K562 (cell line): ENCODE data around the gene IL15RA. TPM values are rescaled to one million over a fixed set of nuclear protein-coding genes. Genes with fewer than 3 reads are reported as not detected.

Experiments
- CBFA2T3 ChIP-seq: fragments of 450-650 bp; IDR thresholded peaks from 2 replicates; pipeline ENCODE4 v1.6.1; 2017
- IRF1 ChIP-seq: sonication (generic); formaldehyde crosslinking; IDR thresholded peaks from 2 replicates; pipeline ENCODE4 v1.8.0; 2022; ENCODE audit warnings: missing genetic modification reagents, mild to moderate bottlenecking, borderline replicate concordance
- LCOR ChIP-seq: sonication (generic); formaldehyde crosslinking; IDR thresholded peaks from 2 replicates; pipeline ENCODE4 v1.8.0; 2022; ENCODE audit warnings: mild to moderate bottlenecking, missing genetic modification reagents
- MEF2A ChIP-seq: IDR thresholded peaks from 2 replicates; pipeline ENCODE4 v1.6.1; 2011; ENCODE audit warnings: low read depth, mild to moderate bottlenecking, low read length, moderate library complexity; ENCODE audit not compliant: control insufficient read depth
- NONO ChIP-seq, 2 experiments: fragments of 200-400 bp in 1 of 2; fragments of 450-650 bp in 1 of 2; formaldehyde crosslinking in 1 of 2; IDR thresholded peaks; 2 replicates each; pipeline ENCODE4 v1.6.1; 2017; ENCODE audit warnings: low read depth in 2 of 2, mild to moderate bottlenecking in 2 of 2, moderate library complexity in 2 of 2, low read length in 1 of 2
- POLR2G ChIP-seq: fragments of 200-400 bp; formaldehyde crosslinking; IDR thresholded peaks from 2 replicates; pipeline ENCODE4 v1.6.1; 2017; ENCODE audit warnings: low read depth, mild to moderate bottlenecking, antibody characterized with exemption, low read length, moderate library complexity
- REST ChIP-seq, 2 experiments: fragments of 450-650 bp; formaldehyde crosslinking in 1 of 2; IDR thresholded peaks; 2 replicates each; pipeline versions ENCODE4 v1.4.0 to v1.6.1; 2014 to 2020; ENCODE audit warnings: mild to moderate bottlenecking in 2 of 2, borderline replicate concordance in 1 of 2, low read depth in 1 of 2
- TEAD4 ChIP-seq, 2 experiments: sonication (generic) in 1 of 2; formaldehyde crosslinking in 1 of 2; IDR thresholded peaks; 2 replicates each; pipeline versions ENCODE4 v1.6.1 to v1.8.0; 2012 to 2022; ENCODE audit warnings: borderline replicate concordance in 1 of 2, inconsistent platforms in 1 of 2, low read length in 1 of 2, mild to moderate bottlenecking in 1 of 2, missing genetic modification reagents in 1 of 2
- TFAM ChIP-seq: fragments of 250-450 bp; sonication (Bioruptor Pico); conservative IDR thresholded peaks from 2 replicates; pipeline ENCODE4 v1.5.0; 2021; ENCODE audit warnings: mild to moderate bottlenecking, moderate library complexity
- YY1 ChIP-seq, 3 experiments: IDR thresholded peaks; 2 replicates each; pipeline ENCODE4 v1.6.1; 2011; ENCODE audit warnings: low read length in 2 of 3, mild to moderate bottlenecking in 2 of 3, moderate library complexity in 2 of 3, borderline replicate concordance in 1 of 3, control low read depth in 1 of 3, low read depth in 1 of 3; ENCODE audit not compliant: insufficient read depth in 3 of 3, insufficient replicate concordance in 2 of 3, control insufficient read depth in 1 of 3, insufficient read length in 1 of 3; ENCODE audit errors: extremely low read depth in 1 of 3
- ZNF395 ChIP-seq: fragments of 200-800 bp; sonication (Bioruptor generic); IDR thresholded peaks from 2 replicates; pipeline ENCODE4 v1.6.1; 2017; ENCODE audit warnings: missing genetic modification characterization, missing compliant biosample characterization
- ZNF511 ChIP-seq: sonication (generic); formaldehyde crosslinking; IDR thresholded peaks from 2 replicates; pipeline ENCODE4 v1.8.0; 2022; ENCODE audit warnings: mild to moderate bottlenecking, missing genetic modification reagents
- polyA plus RNA-seq, 8 experiments: library from polyadenylated mRNA; depleted of rRNA in 4 of 8; stranded (reverse) in 5 of 8; unstranded in 3 of 8; fragments of >200 nt; fragmentation: Nextera tagmentation in 2 of 8; fragmentation: Illumina TruSeq in 1 of 8; extraction: Ambion mirVana in 2 of 8; extraction: Trizol in 1 of 8; gene quantifications; 2 replicates each; pipeline versions ENCODE4 v1.2.1 to v1.2.3, GENCODE V29; 2011 to 2014; ENCODE audit warnings: inconsistent platforms in 1 of 8, missing spikeins in 1 of 8
- total RNA-seq, 7 experiments: library from RNA; depleted of rRNA in 6 of 7; stranded (reverse); fragments of >200 nt in 6 of 7; fragmentation: Illumina TruSeq in 2 of 7; extraction: Trizol in 2 of 7; gene quantifications; 2 replicates each; pipeline versions ENCODE4 v1.2.1 to v1.2.3, GENCODE V29; 2011 to 2021; ENCODE audit warnings: low replicate concordance in 1 of 7

The IL15RA gene
- total and polyA plus RNA-seq, 9 of the 15 experiments (the other 6 are each of a cell fraction or from before 2014, with no cell fraction given), result 1.2 to 11.7 (median 8.0) TPM

GRCh38 chr10:5933909-5934546 is 43.3 kb downstream of the IL15RA start (continued):
- TF ChIP-seq REST (IDR thresholded peaks at IDR 0.05; ENCODE audit: borderline replicate concordance), result no peak
- no peak for TF ChIP-seq REST (CRISPR knock-in tag; IDR thresholded peaks at IDR 0.05; ENCODE audit: low read depth)
- TF ChIP-seq YY1 (IDR thresholded peaks at IDR 0.05; ENCODE audit: borderline replicate concordance in 1 of 3, control insufficient read depth in 1 of 3, extremely low read depth in 1 of 3, insufficient read depth in 3 of 3, insufficient read length in 1 of 3, insufficient replicate concordance in 2 of 3, low read depth in 1 of 3, low read length in 2 of 3), result peak in 1 of 3 experiments; percentile 74
- TF ChIP-seq ZNF511 (CRISPR knock-in tag), result no peak
- TF ChIP-seq IRF1 (CRISPR knock-in tag), result no peak
- TF ChIP-seq TFAM (CRISPR knock-in tag), result no peak
- TF ChIP-seq CBFA2T3, result peak; percentile 95
- peak; percentile 90 for TF ChIP-seq TEAD4 (IDR thresholded peaks at IDR 0.05; ENCODE audit: low read length)
- no peak for TF ChIP-seq TEAD4 (CRISPR knock-in tag; IDR thresholded peaks at IDR 0.05; ENCODE audit: borderline replicate concordance)
- TF ChIP-seq LCOR (CRISPR knock-in tag), result peak; percentile 70; the same call in 1 of the 2 replicates
- peak; percentile 83 for TF ChIP-seq MEF2A
- TF ChIP-seq POLR2G, result no peak
- TF ChIP-seq ZNF395 (CRISPR knock-in tag), result peak; percentile 65; the same call in 1 of the 2 replicates
- TF ChIP-seq NONO (IDR thresholded peaks at IDR 0.05; ENCODE audit: low read depth in 2 of 2, low read length in 1 of 2), result no peak
